H9 (cell line): ENCODE measurements around the gene GALNT15. TPM values are rescaled to one million over a fixed set of nuclear protein-coding genes. Genes with fewer than 3 reads are reported as not detected.

Experiments
- DNase-seq: peaks from one replicate; pipeline ENCODE4 v3.0.0-alpha.2; 2017
- H2AFZ ChIP-seq: one replicate; pipeline ENCODE4 v1.6.1; 2013; ENCODE audit warnings: mild to moderate bottlenecking, low read length, control low read depth, moderate library complexity
- H2AK5ac ChIP-seq: 2 replicates; pipeline ENCODE4 v1.6.1; 2013; ENCODE audit warnings: low read length, control low read depth, mixed read lengths; ENCODE audit not compliant: insufficient read length
- H2BK120ac ChIP-seq: one replicate; pipeline ENCODE4 v1.6.1; 2013; ENCODE audit warnings: low read depth, mild to moderate bottlenecking, low read length, control low read depth, inconsistent platforms; ENCODE audit not compliant: poor library complexity, severe bottlenecking
- H2BK12ac ChIP-seq: 2 replicates; pipeline ENCODE4 v1.6.1; 2013; ENCODE audit warnings: low read length, control low read depth, mixed read lengths, low read depth; ENCODE audit not compliant: insufficient read length
- H2BK15ac ChIP-seq: 2 replicates; pipeline ENCODE4 v1.6.1; 2013; ENCODE audit warnings: low read depth, low read length, control low read depth
- H2BK20ac ChIP-seq: one replicate; pipeline ENCODE4 v1.6.1; 2013; ENCODE audit warnings: low read depth, mild to moderate bottlenecking, low read length, control low read depth, inconsistent platforms; ENCODE audit not compliant: poor library complexity, severe bottlenecking
- H2BK5ac ChIP-seq: 2 replicates; pipeline ENCODE4 v1.6.1; 2013; ENCODE audit warnings: low read length, control low read depth, mixed read lengths; ENCODE audit not compliant: insufficient read length
- H3K14ac ChIP-seq: 2 replicates; pipeline ENCODE4 v1.6.1; 2013; ENCODE audit warnings: low read length, control low read depth; ENCODE audit not compliant: insufficient read depth
- H3K18ac ChIP-seq: 2 replicates; pipeline ENCODE4 v1.6.1; 2013; ENCODE audit warnings: low read depth, mild to moderate bottlenecking, mixed read lengths, low read length, control low read depth; ENCODE audit not compliant: insufficient read length
- H3K23ac ChIP-seq: 2 replicates; pipeline ENCODE4 v1.6.1; 2013; ENCODE audit warnings: low read length, control low read depth, mixed read lengths, low read depth; ENCODE audit not compliant: insufficient read length
- H3K23me2 ChIP-seq: 2 replicates; pipeline ENCODE4 v1.6.1; 2013; ENCODE audit warnings: low read depth, mild to moderate bottlenecking, mixed read lengths, low read length, control low read depth; ENCODE audit not compliant: insufficient read length, poor library complexity, severe bottlenecking
- H3K27ac ChIP-seq: 2 replicates; pipeline ENCODE4 v1.5.1; 2013; ENCODE audit warnings: low read length, control low read depth, mixed read lengths, low read depth; ENCODE audit not compliant: insufficient read length
- H3K27me3 ChIP-seq: 2 replicates; pipeline ENCODE4 v1.6.1; 2013; ENCODE audit warnings: low read length, control low read depth, inconsistent platforms; ENCODE audit not compliant: insufficient read depth
- H3K4ac ChIP-seq: 2 replicates; pipeline ENCODE4 v1.6.1; 2013; ENCODE audit warnings: low read depth, mild to moderate bottlenecking, control low read depth, inconsistent platforms, low read length, moderate library complexity
- H3K4me1 ChIP-seq: 2 replicates; pipeline ENCODE4 v1.6.1; 2013; ENCODE audit warnings: low read length, control low read depth, inconsistent platforms; ENCODE audit not compliant: insufficient read depth
- H3K4me2 ChIP-seq: 2 replicates; pipeline ENCODE4 v1.6.1; 2013; ENCODE audit warnings: low read length, control low read depth, mixed read lengths; ENCODE audit not compliant: insufficient read length, insufficient read depth
- H3K56ac ChIP-seq: 2 replicates; pipeline ENCODE4 v1.6.1; 2013; ENCODE audit warnings: low read depth, mild to moderate bottlenecking, mixed read lengths, low read length, control low read depth; ENCODE audit not compliant: insufficient read length
- H3K79me1 ChIP-seq: 2 replicates; pipeline ENCODE4 v1.6.1; 2013; ENCODE audit warnings: low read depth, mild to moderate bottlenecking, moderate library complexity, low read length, control low read depth, inconsistent platforms; ENCODE audit not compliant: insufficient read depth, poor library complexity, severe bottlenecking
- H3K79me2 ChIP-seq: 2 replicates; pipeline ENCODE4 v1.6.1; 2013; ENCODE audit warnings: low read length, control low read depth, inconsistent platforms; ENCODE audit not compliant: insufficient read depth
- H3K9ac ChIP-seq: 2 replicates; pipeline ENCODE4 v1.6.1; 2013; ENCODE audit warnings: low read length, control low read depth, mixed read lengths; ENCODE audit not compliant: insufficient read length; ENCODE audit errors: extremely low read depth
- H3K9me3 ChIP-seq: one replicate; pipeline ENCODE4 v1.6.1; 2013; ENCODE audit warnings: low read depth, low read length, inconsistent platforms; ENCODE audit not compliant: control insufficient read depth
- H3T11ph ChIP-seq: one replicate; pipeline ENCODE4 v1.6.1; 2013; ENCODE audit warnings: mild to moderate bottlenecking, low read length, control low read depth, inconsistent platforms
- H4K20me1 ChIP-seq: one replicate; pipeline ENCODE4 v1.6.1; 2013; ENCODE audit not compliant: control insufficient read depth, insufficient read length, insufficient read depth
- H4K5ac ChIP-seq: 2 replicates; pipeline ENCODE4 v1.6.1; 2013; ENCODE audit warnings: low read depth, mild to moderate bottlenecking, mixed read lengths, low read length, control low read depth; ENCODE audit not compliant: insufficient read length
- H4K8ac ChIP-seq: replicated peaks from 2 replicates; pipeline ENCODE4 v1.6.1; 2013; ENCODE audit warnings: low read length, control low read depth, mixed read lengths, low read depth; ENCODE audit not compliant: insufficient read length
- H4K91ac ChIP-seq: 2 replicates; pipeline ENCODE4 v1.6.1; 2013; ENCODE audit warnings: low read depth, mild to moderate bottlenecking, moderate library complexity, mixed read lengths, low read length, control low read depth; ENCODE audit not compliant: insufficient read length
- H3K27ac Mint-ChIP-seq, 3 experiments: 2 replicates in 2 of 3; 3 replicates in 1 of 3; pipeline ENCODE4 v1.8.0; 2020 to 2021; ENCODE audit warnings: mixed read lengths in 3 of 3, mild to moderate bottlenecking in 1 of 3, moderate library complexity in 1 of 3
- H3K27me3 Mint-ChIP-seq: 2 replicates; pipeline ENCODE4 v1.8.0; 2021; ENCODE audit warnings: low read depth, mild to moderate bottlenecking, moderate library complexity, mixed read lengths
- H3K36me3 Mint-ChIP-seq, 3 experiments: 2 replicates in 2 of 3; 3 replicates in 1 of 3; pipeline ENCODE4 v1.8.0; 2020 to 2021; ENCODE audit warnings: low read depth in 3 of 3, mixed read lengths in 3 of 3; ENCODE audit not compliant: insufficient read depth in 1 of 3
- H3K4me1 Mint-ChIP-seq, 2 experiments: 2 replicates each; pipeline ENCODE4 v1.8.0; 2020; ENCODE audit warnings: mixed read lengths in 2 of 2
- H3K4me3 Mint-ChIP-seq, 2 experiments: 2 replicates in 1 of 2; 3 replicates in 1 of 2; pipeline ENCODE4 v1.8.0; 2020 to 2021; ENCODE audit warnings: mild to moderate bottlenecking in 2 of 2, mixed read lengths in 2 of 2, moderate library complexity in 1 of 2
- H3K9me3 Mint-ChIP-seq, 2 experiments: 2 replicates in 1 of 2; 3 replicates in 1 of 2; pipeline ENCODE4 v1.8.0; 2020; ENCODE audit warnings: mild to moderate bottlenecking in 2 of 2, mixed read lengths in 2 of 2, moderate library complexity in 1 of 2
- CTCF ChIP-seq: fragments of 200-600 bp; sonication (generic); conservative IDR thresholded peaks from 3 replicates; pipeline ENCODE4 v1.8.0; 2021; ENCODE audit warnings: antibody characterized with exemption, mild to moderate bottlenecking
- WGBS: extraction: QIAGEN DNeasy Blood & Tissue Kit; methylation state at CpG from one replicate; pipeline ENCODE4 v1.1.7; 2013; ENCODE audit warnings: missing lambda C conversion rate, low lambda C conversion rate, mixed read lengths; ENCODE audit not compliant: insufficient read length; ENCODE audit errors: extremely low coverage; 5-methylcytosine and 5-hydroxymethylcytosine counted together
- total RNA-seq: library from RNA; stranded (reverse); gene quantifications from 2 replicates; pipeline ENCODE4 v1.2.1, GENCODE V29; 2021

GALNT15 gene
- total RNA-seq, 1 experiment from 2014 or later = 0.04 TPM

DNA sequence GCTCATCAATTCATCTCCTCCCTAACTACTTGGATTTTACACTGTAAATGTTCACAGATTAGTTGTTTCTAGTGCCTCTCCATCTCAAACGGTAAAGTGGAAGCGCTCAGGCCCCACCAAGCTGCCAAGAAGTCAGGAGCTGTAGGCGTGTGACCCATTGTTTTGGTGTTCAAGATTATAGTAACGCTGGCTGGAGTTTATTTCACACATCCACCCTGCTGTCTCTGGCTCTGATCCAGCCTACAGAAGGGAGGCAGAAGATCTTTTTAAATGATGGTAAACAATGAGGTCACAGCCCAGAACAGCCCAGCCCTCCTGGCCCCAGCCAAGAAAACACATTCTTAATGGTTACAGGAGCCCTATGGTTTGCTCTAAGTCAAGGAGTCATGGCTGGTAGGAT, 25.7 kb upstream of the GALNT15 start:
- Histone ChIP-seq H4K91ac (no peak overlapping the region), H3K9me3 (peaks cover 5% of the 10 kb centered on the region), H4K5ac (no peak overlapping the region), H3K18ac (no peak overlapping the region), H3K27ac (no peak overlapping the region), H4K20me1 (no peaks in the 10 kb centered on the region), H3K4me1 (no peaks in the 10 kb centered on the region), H2BK15ac (no peak overlapping the region), H2BK120ac (no peak overlapping the region), H4K8ac (no peak overlapping the region), H3K27me3 (no peaks in the 10 kb centered on the region), H3K23ac (no peak overlapping the region), H3K23me2 (no peaks in the 10 kb centered on the region), H3K56ac (no peak overlapping the region), H2AK5ac (no peak overlapping the region), H3K14ac (no peak overlapping the region), H3K79me2 (no peaks in the 10 kb centered on the region), H2BK20ac (no peak overlapping the region), H3K9ac (no peak overlapping the region), H3K79me1 (no peaks in the 10 kb centered on the region), H2BK12ac (no peak overlapping the region), H2BK5ac (no peak overlapping the region), H3K4me2 (no peak overlapping the region), H2AFZ (no peak overlapping the region), H3T11ph (no peak overlapping the region), H3K4ac (no peak overlapping the region)
- Mint-ChIP-seq H3K4me3 (no peak overlapping the region), H3K27me3 (peaks cover 6% of the 10 kb centered on the region), H3K9me3 (peaks cover 18% of the 10 kb centered on the region in 2 experiments), H3K4me1 (no peaks in the 10 kb centered on the region), H3K36me3 (peaks cover 7 to 10% (median 9%) of the 10 kb centered on the region in 3 experiments), H3K27ac (no peak overlapping the region)
- no CpG with 5 or more reads among the region's 4 CpGs for WGBS
- no peak for DNase-seq
- no peak for TF ChIP-seq CTCF
